Mesodermal cell (in vitro differentiated cells): Measurements from ENCODE around the gene SUGP1.
"Not testable (repeated sequence)": the region's sequence is repeated elsewhere in the genome, so short reads cannot be mapped to it uniquely, and the experiment has no call there.

Experiments used
- H3K27ac ChIP-seq: 2 replicates; pipeline ENCODE4 v1.7.0; 2013; ENCODE audit warnings: mild to moderate bottlenecking, low read depth, low read length, moderate library complexity; ENCODE audit not compliant: severe bottlenecking
- H3K36me3 ChIP-seq: 2 replicates; pipeline ENCODE4 v1.7.1; 2013; ENCODE audit warnings: mild to moderate bottlenecking, low read length, moderate library complexity; ENCODE audit not compliant: control insufficient read depth, insufficient read depth
- H3K4me1 ChIP-seq: one replicate; pipeline ENCODE4 v1.7.1; 2013; ENCODE audit warnings: mild to moderate bottlenecking, low read length; ENCODE audit not compliant: insufficient read depth, control insufficient read depth, poor library complexity, severe bottlenecking
- H3K4me3 ChIP-seq: 2 replicates; pipeline ENCODE4 v1.7.0; 2013; ENCODE audit warnings: low read length, control low read depth, mild to moderate bottlenecking; ENCODE audit not compliant: insufficient read depth, poor library complexity, severe bottlenecking; ENCODE audit errors: extremely low read depth
- H3K9me3 ChIP-seq: 2 replicates; pipeline ENCODE4 v1.7.1; 2013; ENCODE audit warnings: mild to moderate bottlenecking, low read length, moderate library complexity; ENCODE audit not compliant: control insufficient read depth
- WGBS, 2 experiments: methylation state at CpG; one replicate each; pipeline ENCODE4 v1.1.5; 2013; ENCODE audit warnings: missing lambda C conversion rate in 2 of 2; ENCODE audit not compliant: insufficient coverage in 2 of 2; 5-methylcytosine and 5-hydroxymethylcytosine counted together

Gene SUGP1

GRCh38 chr19:19262190-19263057 is 57.9 kb downstream of the SUGP1 start:
- 4 to 6% methylated on average over 25 to 30 of the region's 31 CpGs for WGBS, 2 experiments
- peaks cover 7% of the 10 kb centered on the region for H3K4me1 ChIP-seq
- peak overlapping the region; percentile 33 for H3K4me3 ChIP-seq
- H3K27ac ChIP-seq = no peak overlapping the region
- no peaks in the 10 kb centered on the region for H3K36me3 ChIP-seq
- no peaks in the 10 kb centered on the region for H3K9me3 ChIP-seq

DNA sequence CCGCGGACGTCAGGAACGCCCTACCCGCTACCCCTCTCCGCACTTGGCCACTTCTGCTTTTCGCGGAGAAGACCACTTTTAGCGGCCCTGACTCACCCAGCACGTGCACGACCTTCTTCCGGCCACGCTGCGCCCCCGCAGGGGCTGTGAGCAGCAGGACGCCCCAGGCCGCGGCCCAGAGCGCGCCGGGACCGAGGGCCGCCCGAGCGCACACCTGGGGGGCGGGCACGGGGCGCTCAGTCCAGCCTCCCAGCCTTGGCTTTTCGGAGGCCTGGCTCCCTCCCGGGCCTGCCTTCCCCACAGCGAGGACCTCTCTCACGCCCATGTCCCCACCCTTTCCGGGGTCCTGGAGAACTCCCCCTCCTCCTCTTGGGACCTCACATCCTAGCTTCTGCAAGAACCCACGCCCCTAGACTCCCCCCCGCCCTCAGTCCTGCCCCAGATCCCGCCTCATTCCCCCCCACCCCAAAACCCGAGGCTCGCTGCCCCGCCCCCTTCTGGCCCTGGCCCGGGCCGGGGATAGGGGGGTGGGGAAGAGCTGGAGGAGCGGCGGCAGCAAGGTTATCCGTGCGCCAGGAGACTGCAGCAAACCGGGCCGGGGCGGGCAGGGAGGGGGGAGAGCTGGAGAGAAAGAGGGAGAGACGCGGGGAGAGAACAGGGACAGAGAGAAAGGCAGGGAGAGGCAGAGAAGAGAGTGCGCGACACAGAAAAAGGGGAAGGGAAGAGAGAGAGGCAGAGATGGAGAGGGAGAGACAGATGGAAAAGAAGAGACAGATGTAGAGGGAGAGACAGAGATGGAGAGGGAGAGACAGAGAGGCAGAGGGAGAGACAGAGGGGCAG is 58.7 kb downstream of the SUGP1 start:
- Histone ChIP-seq H3K4me1 (peaks cover 7% of the 10 kb centered on the region), H3K9me3 (no peaks in the 10 kb centered on the region), H3K4me3 (peak overlapping the region; percentile 33), H3K36me3 (no peaks in the 10 kb centered on the region), H3K27ac (no peak overlapping the region)
- WGBS, 2 experiments = 4 to 8% methylated on average over 40 to 45 of the region's 52 CpGs

GRCh38 chr19:19260417-19261214 is 59.7 kb downstream of the SUGP1 start:
- H3K36me3 ChIP-seq = no peaks in the 10 kb centered on the region
- no peak overlapping the region for H3K4me3 ChIP-seq

DNA sequence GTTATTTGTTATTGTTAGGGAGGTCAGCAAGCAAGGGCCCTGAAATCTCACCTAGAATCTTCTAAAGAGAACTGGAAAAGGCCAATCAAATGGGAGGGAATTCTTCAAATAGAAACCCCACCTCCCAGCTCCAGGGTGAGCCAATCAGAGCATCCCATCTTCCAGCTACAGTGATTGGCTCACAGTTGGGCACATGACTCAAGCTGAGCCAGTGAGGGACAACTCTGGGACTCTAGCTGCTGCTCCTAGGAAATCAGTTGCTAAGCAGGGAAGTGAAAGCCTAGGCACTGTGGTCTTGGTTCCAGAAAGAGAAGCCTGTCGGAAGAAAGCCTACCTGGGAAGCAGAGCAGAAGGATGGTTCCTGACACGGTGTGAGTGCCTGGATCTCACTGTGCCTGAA is 60.6 kb downstream of the SUGP1 start:
- H3K9me3 ChIP-seq = no peaks in the 10 kb centered on the region
- H3K4me3 ChIP-seq = no peak overlapping the region
- H3K36me3 ChIP-seq = no peaks in the 10 kb centered on the region
- no peak overlapping the region for H3K27ac ChIP-seq
- WGBS, 2 experiments = 73 to 80% methylated on average over 2 of the region's 2 CpGs
- H3K4me1 ChIP-seq = peaks cover 7% of the 10 kb centered on the region

More at GRCh38 chr19:19260417-19261214, 59.7 kb downstream of the SUGP1 start:
- 85 to 87% methylated on average over 33 to 36 of the region's 36 CpGs for WGBS, 2 experiments
- Histone ChIP-seq H3K9me3 (no peaks in the 10 kb centered on the region), H3K27ac (no peak overlapping the region), H3K4me1 (peaks cover 7% of the 10 kb centered on the region)

DNA sequence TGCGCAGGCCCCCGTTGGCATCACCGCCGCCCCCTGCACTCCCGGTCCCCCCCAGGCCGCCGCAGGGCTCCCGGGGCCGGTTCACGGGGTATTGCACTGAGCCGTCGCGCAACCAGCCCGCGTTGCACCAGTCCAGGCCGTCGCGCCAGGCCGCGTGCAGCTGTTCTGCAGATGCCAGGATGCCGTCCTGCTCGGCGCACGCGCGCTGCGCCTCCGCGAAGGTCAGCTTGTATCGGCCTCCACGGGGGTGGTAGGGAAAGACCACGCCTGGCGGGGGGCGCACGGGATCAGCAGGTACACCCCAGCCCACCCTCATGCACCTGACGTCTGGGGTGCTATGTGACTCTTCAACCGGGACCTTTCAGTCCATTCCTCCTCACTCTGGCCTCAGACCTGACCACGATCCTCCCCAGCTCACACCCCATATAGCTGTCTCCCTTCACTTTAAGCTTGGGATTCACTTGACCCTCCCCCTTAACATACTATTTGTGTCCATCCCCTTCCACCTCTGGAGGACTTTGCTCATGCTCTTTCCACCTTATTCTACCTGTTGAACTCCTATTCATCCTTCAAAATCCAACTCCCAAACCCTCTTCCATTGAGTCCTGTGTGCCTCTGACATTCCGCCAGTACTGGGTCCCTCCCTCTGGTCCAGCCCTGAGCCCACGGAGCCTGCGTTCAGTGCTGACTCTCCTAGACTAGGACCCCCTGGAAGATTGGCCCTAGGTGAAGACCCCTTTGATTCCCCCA is 61.5 kb downstream of the SUGP1 start:
- Histone ChIP-seq H3K4me3 (no peak overlapping the region), H3K27ac (no peak overlapping the region), H3K9me3 (no peaks in the 10 kb centered on the region), H3K36me3 (no peaks in the 10 kb centered on the region), H3K4me1 (peaks cover 7% of the 10 kb centered on the region)
- WGBS, 2 experiments = 91 to 97% methylated on average over 35 to 41 of the region's 41 CpGs

GRCh38 chr19:19257836-19258588 is 62.3 kb downstream of the SUGP1 start:
- Histone ChIP-seq H3K9me3 (no peaks in the 10 kb centered on the region), H3K27ac (no peak overlapping the region), H3K4me1 (peaks cover 7% of the 10 kb centered on the region), H3K36me3 (no peaks in the 10 kb centered on the region), H3K4me3 (no peak overlapping the region)
- 97% methylated on average over 67 to 69 of the region's 72 CpGs for WGBS, 2 experiments

DNA sequence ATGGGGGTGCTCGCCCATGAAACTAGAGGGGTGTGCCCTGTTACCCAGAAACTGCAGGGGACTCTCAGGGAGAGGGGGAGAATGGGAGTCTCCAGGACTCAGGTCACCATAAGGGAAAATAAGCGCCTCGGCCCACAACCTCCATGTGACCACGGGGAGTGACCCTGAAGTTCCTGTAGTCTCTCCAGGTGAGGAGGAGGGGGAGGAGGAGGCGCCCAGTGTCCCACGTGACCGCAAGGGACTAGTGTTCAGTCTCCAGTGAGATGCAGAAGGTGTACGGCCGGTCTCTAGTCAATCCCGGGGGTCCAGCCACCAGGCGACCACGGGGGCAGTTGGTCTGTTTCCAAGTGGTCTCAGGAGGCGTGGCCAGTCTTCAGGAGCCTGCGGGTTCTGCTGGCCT is 63.2 kb downstream of the SUGP1 start:
- WGBS, 2 experiments = 86 to 90% methylated on average over 5 to 13 of the region's 14 CpGs
- Histone ChIP-seq H3K4me3 (no peak overlapping the region), H3K36me3 (no peaks in the 10 kb centered on the region), H3K9me3 (no peaks in the 10 kb centered on the region), H3K27ac (no peak overlapping the region), H3K4me1 (peaks cover 1% of the 10 kb centered on the region)

DNA sequence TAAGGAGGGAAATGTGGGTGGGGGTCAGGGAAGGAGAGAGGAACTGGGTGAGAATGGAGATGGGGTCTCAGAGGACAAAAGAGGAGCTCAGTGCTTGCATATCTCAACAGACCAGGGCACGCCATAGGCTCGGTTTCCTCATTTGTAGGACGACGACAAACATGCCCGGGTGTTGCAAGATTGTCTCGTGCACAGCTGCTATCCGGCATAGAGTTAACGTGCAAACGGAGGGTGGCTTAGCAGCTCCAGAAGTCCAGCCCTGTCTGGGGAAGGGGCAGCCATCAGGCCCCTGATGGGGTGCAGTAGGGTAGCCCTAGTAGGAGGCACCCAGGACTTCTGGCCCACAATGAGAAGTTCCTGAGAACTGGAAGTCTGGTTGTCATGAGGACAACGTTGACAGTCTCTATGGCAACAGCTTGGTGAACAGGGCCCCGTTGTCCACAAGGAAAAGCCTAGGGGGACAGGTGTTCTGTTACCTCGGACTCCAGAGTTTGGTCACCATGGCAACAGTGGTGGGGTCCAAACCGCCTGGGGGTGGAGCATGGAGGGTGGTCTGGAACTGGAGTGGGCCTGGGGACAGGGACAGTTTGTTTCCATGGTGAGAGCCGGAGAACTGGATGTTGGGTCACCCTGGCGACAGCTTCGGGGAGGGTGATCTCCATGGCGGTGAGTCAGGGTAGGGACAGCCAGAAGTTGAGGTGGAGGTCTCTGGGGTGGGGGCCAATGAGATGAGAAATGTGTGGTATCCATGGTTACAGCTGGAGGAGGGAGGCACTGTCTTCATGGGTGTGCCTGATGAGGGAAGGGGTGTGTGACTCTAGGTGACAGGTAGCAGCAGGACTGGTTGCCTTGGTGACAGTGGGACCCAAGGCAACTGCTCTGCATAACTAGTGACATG is 64.0 kb downstream of the SUGP1 start:
- H3K4me3 ChIP-seq = no peak overlapping the region
- no peak overlapping the region for H3K27ac ChIP-seq
- H3K36me3 ChIP-seq = no peaks in the 10 kb centered on the region
- H3K4me1 ChIP-seq = no peaks in the 10 kb centered on the region
- WGBS, 2 experiments = 76 to 79% methylated on average over 15 to 17 of the region's 17 CpGs
- no peaks in the 10 kb centered on the region for H3K9me3 ChIP-seq

- H3K4me3 ChIP-seq, H3K27ac ChIP-seq, H3K36me3 ChIP-seq, H3K4me1 ChIP-seq, H3K9me3 ChIP-seq: not testable (repeated sequence)
- 81 to 100% methylated on average over 4 of the region's 6 CpGs for WGBS, 2 experiments
These were observed 66.9 kb downstream of the SUGP1 start for GRCh38 chr19:19253409-19253808.
